Cardiac muscle cell (in vitro differentiated cells and primary cell): ENCODE data around the gene CT47C1. TPM values are rescaled to one million over a fixed set of nuclear protein-coding genes. Genes with fewer than 3 reads are reported as not detected.

Experiments used
- DNase-seq, 2 donors: peaks; one replicate each; pipeline versions ENCODE4 v3.0.0 to v3.0.0-alpha.2; 2010 to 2017; ENCODE audit warnings: low read depth in 1 of 2, low spot score in 1 of 2
- H3K27ac ChIP-seq: fragments of 200-600 bp; sonication (generic); 2 replicates; pipeline ENCODE4 v1.5.1; 2016
- H3K27me3 ChIP-seq: fragments of 200-600 bp; sonication (generic); 2 replicates; pipeline ENCODE4 v1.6.0; 2016; ENCODE audit warnings: control low read depth
- H3K36me3 ChIP-seq: fragments of 200-600 bp; sonication (generic); 2 replicates; pipeline ENCODE4 v1.5.1; 2016; ENCODE audit warnings: control low read depth
- H3K4me1 ChIP-seq: fragments of 200-600 bp; sonication (generic); 2 replicates; pipeline ENCODE4 v1.8.1; 2017; ENCODE audit warnings: low read depth, mild to moderate bottlenecking, mixed run types
- H3K4me3 ChIP-seq: fragments of 200-600 bp; sonication (generic); 2 replicates; pipeline ENCODE4 v1.5.1; 2016; ENCODE audit warnings: mild to moderate bottlenecking
- H3K9me3 ChIP-seq: fragments of 200-600 bp; sonication (generic); 2 replicates; pipeline ENCODE4 v1.5.1; 2017; ENCODE audit warnings: low read depth, mild to moderate bottlenecking, control low read depth
- polyA plus RNA-seq: library from polyadenylated mRNA; unstranded; fragments of >200 nt; fragmentation: Nextera tagmentation; extraction: Ambion mirVana; gene quantifications from 2 replicates; pipeline ENCODE4 v1.2.1, GENCODE V29; 2016
- total RNA-seq: library from RNA; depleted of rRNA; stranded (reverse); fragments of >200 nt; gene quantifications from 2 replicates; pipeline ENCODE4 v1.2.3, GENCODE V29; 2016
- TF ChIP-seq, protein P1 (sequence below): IDR thresholded peaks from 2 replicates; pipeline ENCODE4 v1.5.1; 2012; ENCODE audit warnings: low read depth, mild to moderate bottlenecking, low read length

Gene CT47C1
- total and polyA plus RNA-seq, 2 experiments from 2014 or later, result not detected

DNA sequence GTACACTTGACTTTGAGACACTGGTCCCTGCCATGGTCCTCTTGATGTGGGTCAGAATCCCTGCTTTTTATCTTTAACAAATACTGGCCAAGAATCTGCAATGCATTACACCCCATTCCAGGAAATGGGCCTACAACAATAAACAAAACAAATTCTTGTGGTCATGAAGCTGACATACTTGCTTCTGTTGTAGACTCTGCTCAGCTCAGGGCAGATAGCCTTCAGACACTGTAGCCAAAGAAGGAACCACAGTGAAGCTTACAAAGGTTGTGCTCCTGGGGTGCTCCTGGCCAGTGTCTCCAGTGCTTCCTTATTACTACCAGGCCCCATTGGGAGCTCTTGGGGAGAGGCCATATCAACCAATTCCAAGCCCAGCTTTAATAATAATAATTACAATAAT is 33.0 kb downstream of the CT47C1 start:
- Histone ChIP-seq H3K27me3 (no peaks in the 10 kb centered on the region), H3K4me1 (no peaks in the 10 kb centered on the region), H3K4me3 (no peak overlapping the region), H3K9me3 (no peaks in the 10 kb centered on the region), H3K36me3 (no peaks in the 10 kb centered on the region), H3K27ac (no peak overlapping the region)
- DNase-seq, result peak in 1 of 2 donors; percentile 30
- TF ChIP-seq, protein P1, sequence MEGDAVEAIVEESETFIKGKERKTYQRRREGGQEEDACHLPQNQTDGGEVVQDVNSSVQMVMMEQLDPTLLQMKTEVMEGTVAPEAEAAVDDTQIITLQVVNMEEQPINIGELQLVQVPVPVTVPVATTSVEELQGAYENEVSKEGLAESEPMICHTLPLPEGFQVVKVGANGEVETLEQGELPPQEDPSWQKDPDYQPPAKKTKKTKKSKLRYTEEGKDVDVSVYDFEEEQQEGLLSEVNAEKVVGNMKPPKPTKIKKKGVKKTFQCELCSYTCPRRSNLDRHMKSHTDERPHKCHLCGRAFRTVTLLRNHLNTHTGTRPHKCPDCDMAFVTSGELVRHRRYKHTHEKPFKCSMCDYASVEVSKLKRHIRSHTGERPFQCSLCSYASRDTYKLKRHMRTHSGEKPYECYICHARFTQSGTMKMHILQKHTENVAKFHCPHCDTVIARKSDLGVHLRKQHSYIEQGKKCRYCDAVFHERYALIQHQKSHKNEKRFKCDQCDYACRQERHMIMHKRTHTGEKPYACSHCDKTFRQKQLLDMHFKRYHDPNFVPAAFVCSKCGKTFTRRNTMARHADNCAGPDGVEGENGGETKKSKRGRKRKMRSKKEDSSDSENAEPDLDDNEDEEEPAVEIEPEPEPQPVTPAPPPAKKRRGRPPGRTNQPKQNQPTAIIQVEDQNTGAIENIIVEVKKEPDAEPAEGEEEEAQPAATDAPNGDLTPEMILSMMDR, result no peak

DNA sequence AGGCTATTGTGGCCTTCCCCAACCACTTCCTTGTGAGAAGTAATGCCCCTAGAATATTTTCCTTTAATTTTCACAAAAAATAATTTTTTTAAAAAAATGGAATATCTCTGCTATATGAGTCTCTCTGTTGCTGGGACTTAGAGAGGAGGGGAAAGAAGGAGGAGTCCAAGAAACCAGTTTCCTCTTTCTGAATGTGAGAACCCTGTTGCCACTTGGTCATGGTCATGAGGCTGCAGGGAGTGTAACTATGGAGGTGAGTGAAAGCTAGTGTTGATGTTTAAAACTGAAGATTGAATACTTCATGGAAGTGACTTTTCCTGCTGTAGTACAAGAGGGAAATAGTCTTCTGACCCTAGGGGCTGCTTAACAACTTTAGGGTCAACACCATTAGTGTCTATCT is 34.4 kb downstream of the CT47C1 start:
- Histone ChIP-seq H3K9me3 (no peaks in the 10 kb centered on the region), H3K27me3 (no peaks in the 10 kb centered on the region), H3K4me3 (no peak overlapping the region), H3K27ac (no peak overlapping the region), H3K36me3 (no peaks in the 10 kb centered on the region), H3K4me1 (no peaks in the 10 kb centered on the region)
- TF ChIP-seq, protein P1, result no peak
- no peak for DNase-seq

DNA sequence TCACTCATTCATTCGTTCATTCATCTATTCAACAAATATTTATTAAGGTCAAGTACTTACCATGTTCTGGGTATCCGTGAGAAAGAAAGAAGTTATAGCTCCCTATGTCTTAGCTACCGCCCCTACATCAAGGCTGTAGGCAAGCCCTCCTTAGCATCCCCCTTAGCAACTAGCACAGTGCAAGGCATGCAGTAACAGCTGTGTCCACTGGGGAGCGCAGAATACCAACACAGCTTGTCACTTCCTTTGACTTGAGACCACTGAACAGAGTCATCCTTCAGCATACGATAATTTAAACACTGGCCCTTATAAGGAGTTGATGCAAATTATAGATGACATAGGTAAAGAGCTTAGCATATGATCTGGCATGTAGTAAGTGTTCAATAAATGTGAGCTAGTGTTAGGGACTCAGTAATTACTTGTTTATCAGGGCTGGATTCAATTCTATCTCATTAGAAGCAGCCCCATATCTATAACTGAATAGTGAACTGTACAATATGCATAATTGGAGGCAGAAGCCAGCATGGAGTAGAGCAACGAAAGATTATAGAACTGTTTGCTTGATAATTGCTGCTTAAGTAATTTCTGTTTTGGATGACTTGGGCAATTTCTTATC is 46.1 kb downstream of the CT47C1 start:
- no peaks in the 10 kb centered on the region for H3K36me3 ChIP-seq
- peak; percentile 54 to 63 for DNase-seq
- H3K4me1 ChIP-seq, result no peaks in the 10 kb centered on the region
- TF ChIP-seq, protein P1, result peak; percentile 78
- no peak overlapping the region for H3K4me3 ChIP-seq
- no peaks in the 10 kb centered on the region for H3K9me3 ChIP-seq
- H3K27ac ChIP-seq, result no peak overlapping the region
- no peaks in the 10 kb centered on the region for H3K27me3 ChIP-seq

DNA sequence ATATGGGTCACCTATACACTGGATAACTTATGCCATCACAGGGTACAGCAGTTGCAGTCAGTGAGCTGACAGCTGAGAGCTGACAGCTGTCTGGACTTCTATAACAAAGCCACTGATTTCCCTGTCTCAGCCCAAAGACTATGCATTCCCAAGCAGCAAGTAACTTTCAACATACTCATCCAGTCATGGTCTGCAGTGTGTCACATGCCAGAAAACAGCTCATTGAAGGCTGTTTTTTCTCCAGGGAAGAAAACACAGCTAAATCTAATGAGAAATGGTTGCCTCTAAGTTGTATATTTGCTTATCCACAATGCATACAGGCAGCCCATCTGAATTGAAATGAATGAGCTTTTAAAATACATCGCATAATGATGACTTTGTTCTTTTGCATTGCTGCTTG is 48.5 kb downstream of the CT47C1 start:
- Histone ChIP-seq H3K9me3 (no peaks in the 10 kb centered on the region), H3K27me3 (no peaks in the 10 kb centered on the region), H3K4me3 (no peak overlapping the region), H3K36me3 (no peaks in the 10 kb centered on the region), H3K27ac (peak overlapping the region; percentile 56), H3K4me1 (no peaks in the 10 kb centered on the region)
- TF ChIP-seq, protein P1, result no peak
- peak; percentile 17 to 47 for DNase-seq

Other genes with a start within 250 kb of the CT47C1 start
- gene ZCCHC12, start 249.2 kb upstream of the CT47C1 start, total RNA-seq, result 2.5 and 5.0 TPM in 2 replicates
- gene ZCCHC12, start 249.2 kb upstream of the CT47C1 start, polyA plus RNA-seq, result 1.1 and 1.3 TPM in 2 replicates
- gene LONRF3, start 98.4 kb upstream of the CT47C1 start, total RNA-seq, result 0.09 and 0.18 TPM in 2 replicates
- 0.09 TPM in 1 of 2 replicates, not detected in the other for gene LONRF3, start 98.4 kb upstream of the CT47C1 start, polyA plus RNA-seq
- gene KIAA1210, start 54.8 kb downstream of the CT47C1 start, total RNA-seq, result not detected in 2 replicates
- gene KIAA1210, start 54.8 kb downstream of the CT47C1 start, polyA plus RNA-seq, result not detected in 2 replicates
- 156 and 171 TPM in 2 replicates for gene PGRMC1, start 163.3 kb downstream of the CT47C1 start, total RNA-seq
- gene PGRMC1, start 163.3 kb downstream of the CT47C1 start, polyA plus RNA-seq, result 121 and 147 TPM in 2 replicates